HCT116 (cell line): Measurements from ENCODE around the gene AGER. TPM values are rescaled to one million over a fixed set of nuclear protein-coding genes. Genes with fewer than 3 reads are reported as not detected.

Source experiments
- ATAC-seq: fragments of 200-7000 bp; cut with Tn5 transposase; 2 replicates; pipeline ENCODE4 v1.9.1; 2020; ENCODE audit warnings: mild to moderate bottlenecking, moderate library complexity
- BruUV-seq: library from RNA; stranded (reverse); fragments of 400-500 nt; replicated peaks from 2 replicates; lab custom pipeline; 2021; lab: Mats Ljungman, UMichigan
- CTCF ChIA-PET: fragments of 300-600 bp; sonication (Branson Sonifier 250); formaldehyde crosslinking; loops from one replicate; lab custom pipeline; 2021; ENCODE audit warnings: antibody characterized with exemption; lab: Charles Lee
- POLR2A ChIA-PET: fragments of 300-600, 350-600 bp; sonication (Branson Sonifier 250); formaldehyde crosslinking; loops from one replicate; lab custom pipeline; 2021; ENCODE audit warnings: antibody characterized with exemption; lab: Charles Lee
- RAD21 ChIA-PET, 2 experiments: fragments of 300-600 bp; sonication (Branson Sonifier 250); formaldehyde crosslinking; loops; one replicate each; lab custom pipeline; 2023; ENCODE audit warnings: low total read pairs in 2 of 2; ENCODE audit not compliant: uncharacterized antibody in 2 of 2, unreplicated experiment in 2 of 2, low non-redundant PET in 1 of 2; lab: Charles Lee
- DNase-seq: peaks from one replicate; pipeline ENCODE4 v3.0.0-alpha.2; 2010; ENCODE audit warnings: low read depth, low spot score
- H2AFZ ChIP-seq: fragments of 200-600 bp; shearing (Covaris generic), sonication (generic); 2 replicates; pipeline ENCODE4 v1.6.1; 2017; ENCODE audit warnings: low read depth, mixed run types, mixed read lengths, antibody characterized with exemption, low read length; ENCODE audit not compliant: poor library complexity, severe bottlenecking
- H3K27ac ChIP-seq: 2 replicates; pipeline ENCODE4 v1.5.1; 2012; ENCODE audit warnings: low read depth, low read length
- H3K27me3 ChIP-seq: fragments of 200-600 bp; sonication (generic); 2 replicates; pipeline ENCODE4 v1.6.1; 2016; ENCODE audit warnings: mixed run types, low read length, mixed read lengths; ENCODE audit not compliant: insufficient read depth
- H3K36me3 ChIP-seq, 2 experiments: fragments of 200-500 bp in 1 of 2; fragments of 200-600 bp in 1 of 2; sonication (Bioruptor generic) in 1 of 2; sonication (generic) in 1 of 2; 2 replicates each; pipeline versions ENCODE4 v1.5.1 to v1.6.1; 2014 to 2016; ENCODE audit warnings: low read length in 2 of 2, inconsistent platforms in 1 of 2, mixed read lengths in 1 of 2, mixed run types in 1 of 2; ENCODE audit not compliant: insufficient read depth in 2 of 2, control insufficient read depth in 1 of 2
- H3K4me1 ChIP-seq, 2 experiments: fragments of 200-600 bp in 1 of 2; sonication (generic) in 1 of 2; 2 replicates each; pipeline versions ENCODE4 v1.5.1 to v1.6.1; 2012 to 2017; ENCODE audit warnings: low read length in 2 of 2, inconsistent platforms in 1 of 2, mild to moderate bottlenecking in 1 of 2, mixed read lengths in 1 of 2, mixed run types in 1 of 2, moderate library complexity in 1 of 2; ENCODE audit not compliant: insufficient read depth in 2 of 2, control insufficient read depth in 1 of 2
- H3K4me2 ChIP-seq: fragments of 200-600 bp; sonication (generic); 2 replicates; pipeline ENCODE4 v1.6.1; 2017; ENCODE audit warnings: mixed run types, low read length, mixed read lengths
- H3K4me3 ChIP-seq, 2 experiments: fragments of 200-600 bp in 1 of 2; sonication (generic) in 1 of 2; replicated peaks in 1 of 2; 2 replicates each; pipeline ENCODE4 v1.5.1; 2011 to 2016; ENCODE audit warnings: low read length in 2 of 2, control low read depth in 1 of 2, low read depth in 1 of 2, mild to moderate bottlenecking in 1 of 2, mixed read lengths in 1 of 2, mixed run types in 1 of 2
- H3K79me2 ChIP-seq: fragments of 200-600 bp; sonication (generic); 2 replicates; pipeline ENCODE4 v1.6.1; 2017; ENCODE audit warnings: mild to moderate bottlenecking, mixed run types, low read length, moderate library complexity, mixed read lengths; ENCODE audit not compliant: insufficient read depth
- H3K9ac ChIP-seq: fragments of 200-600 bp; sonication (generic); 2 replicates; pipeline ENCODE4 v1.6.1; 2016; ENCODE audit warnings: low read length, mixed read lengths
- H3K9me2 ChIP-seq: fragments of 200-600 bp; sonication (generic), shearing (Covaris generic); 2 replicates; pipeline ENCODE4 v1.6.1; 2017; ENCODE audit warnings: mixed run types, mild to moderate bottlenecking, moderate library complexity; ENCODE audit not compliant: insufficient read depth
- H3K9me3 ChIP-seq, 2 experiments: fragments of 200-500 bp in 1 of 2; fragments of 200-600 bp in 1 of 2; sonication (Bioruptor generic) in 1 of 2; sonication (generic) in 1 of 2; 2 replicates each; pipeline ENCODE4 v1.6.1; 2014 to 2017; ENCODE audit warnings: low read length in 2 of 2, mixed read lengths in 2 of 2, inconsistent platforms in 1 of 2, low read depth in 1 of 2, mild to moderate bottlenecking in 1 of 2, mixed run types in 1 of 2, moderate library complexity in 1 of 2; ENCODE audit not compliant: control insufficient read depth in 1 of 2, insufficient read depth in 1 of 2
- H4K20me1 ChIP-seq: fragments of 200-600 bp; sonication (generic), shearing (Covaris generic); 2 replicates; pipeline ENCODE4 v1.6.1; 2017; ENCODE audit warnings: mixed run types, mild to moderate bottlenecking, moderate library complexity; ENCODE audit not compliant: insufficient read depth
- CEBPB ChIP-seq: IDR thresholded peaks from 2 replicates; pipeline ENCODE4 v1.6.1; 2012; ENCODE audit warnings: low read depth
- CTCF ChIP-seq, 3 experiments: fragments of 200-600 bp in 1 of 3; sonication (generic) in 1 of 3; IDR thresholded peaks in 2 of 3; conservative IDR thresholded peaks in 1 of 3; 2 replicates each; pipeline ENCODE4 v1.5.1; 2012 to 2017; ENCODE audit warnings: low read depth in 2 of 3, low read length in 2 of 3, antibody characterized with exemption in 1 of 3, borderline replicate concordance in 1 of 3, control low read depth in 1 of 3, mild to moderate bottlenecking in 1 of 3, mixed read lengths in 1 of 3, mixed run types in 1 of 3, moderate library complexity in 1 of 3; ENCODE audit not compliant: insufficient read depth in 1 of 3
- EGR1 ChIP-seq: IDR thresholded peaks from 2 replicates; pipeline ENCODE4 v1.6.1; 2012; ENCODE audit warnings: low read depth
- EZH2 ChIP-seq: fragments of 200-600 bp; sonication (generic); IDR thresholded peaks from 2 replicates; pipeline ENCODE4 v1.6.1; 2017; ENCODE audit warnings: antibody characterized with exemption, mixed run types
- MAX ChIP-seq: IDR thresholded peaks from 2 replicates; pipeline ENCODE4 v1.6.1; 2012
- POLR2A ChIP-seq: IDR thresholded peaks from 2 replicates; pipeline ENCODE4 v1.7.0; 2011; ENCODE audit warnings: borderline replicate concordance; ENCODE audit not compliant: insufficient read depth, insufficient read length; ENCODE audit errors: extremely low read depth
- RAD21 ChIP-seq: IDR thresholded peaks from 2 replicates; pipeline ENCODE4 v1.6.1; 2012; ENCODE audit warnings: low read depth, mild to moderate bottlenecking
- REST ChIP-seq: IDR thresholded peaks from 2 replicates; pipeline ENCODE4 v1.6.1; 2012; ENCODE audit warnings: low read depth
- YY1 ChIP-seq: IDR thresholded peaks from 2 replicates; pipeline ENCODE4 v1.6.1; 2011; ENCODE audit warnings: low read length, low read depth, moderate library complexity, mild to moderate bottlenecking; ENCODE audit not compliant: insufficient replicate concordance; ENCODE audit errors: extremely low read depth
- ZFX ChIP-seq: fragments of 450-650 bp; IDR thresholded peaks from 2 replicates; pipeline ENCODE4 v1.6.1; 2017
- intact Hi-C: fragments of 100-400 bp; cut with micrococcal nuclease; formaldehyde crosslinking; loops from 2 replicates; pipeline ENCODE4 v1.10.0; 2022
- total RNA-seq: library from RNA; stranded (reverse); gene quantifications from one replicate; pipeline ENCODE4 v1.2.1, GENCODE V29; 2021; ENCODE audit not compliant: unreplicated experiment

The AGER gene
- total RNA-seq, 1 experiment from 2014 or later = 22.6 TPM

GRCh38 chr6:32224696-32225095, 40.6 kb upstream of the AGER start:
- intact Hi-C loops = no loop called here
- Histone ChIP-seq H3K27me3 (no peaks in the 10 kb centered on the region), H3K4me1 (no peaks in the 10 kb centered on the region), H3K36me3 (no peaks in the 10 kb centered on the region), H3K4me3 (no peak overlapping the region), H3K4me2 (no peak overlapping the region), H3K9me2 (no peaks in the 10 kb centered on the region), H4K20me1 (no peaks in the 10 kb centered on the region), H3K79me2 (no peaks in the 10 kb centered on the region), H3K9me3 (no peaks in the 10 kb centered on the region), H3K9ac (no peak overlapping the region), H2AFZ (no peak overlapping the region), H3K27ac (no peak overlapping the region)
- ChIA-PET POLR2A (no interaction called here), RAD21 (no interaction called here), CTCF (no interaction called here)
- no peak for DNase-seq
- no TSS peak for BruUV-seq
- TF ChIP-seq EZH2 = no peak
- no peak for TF ChIP-seq ZFX
- TF ChIP-seq POLR2A = no peak
- ATAC-seq = no peak

- H3K27me3 ChIP-seq = no peaks in the 10 kb centered on the region
- ATAC-seq = no peak
- TF ChIP-seq REST (no peak), MAX (no peak), EGR1 (no peak), YY1 (no peak), RAD21 (no peak), CEBPB (no peak), CTCF (IDR thresholded peaks at IDR 0.05 in 2 of 3, conservative IDR thresholded peaks at IDR 0.05 in 1 of 3; ENCODE audit: borderline replicate concordance in 1 of 3, insufficient read depth in 1 of 3, low read depth in 2 of 3, low read length in 2 of 3) (no peak)
Observed at GRCh38 chr6:32223258-32224235, 39.5 kb upstream of the AGER start, which contains the start of gene NOTCH4. TSS of gene NOTCH4 (minus strand) at chr6:32224067. CDS start at chr6:32223928, 139 bp downstream.

More at GRCh38 chr6:32223258-32224235, 39.5 kb upstream of the AGER start, which contains the start of gene NOTCH4:
- ChIA-PET POLR2A (no interaction called here), CTCF (no interaction called here), RAD21 (no interaction called here)
- Histone ChIP-seq H3K79me2 (no peaks in the 10 kb centered on the region), H3K9ac (no peak within 1 kb of the TSS), H3K27ac (no peak within 1 kb of the TSS), H2AFZ (no peak within 1 kb of the TSS), H4K20me1 (no peaks in the 10 kb centered on the region), H3K4me1 (no peaks in the 10 kb centered on the region), H3K9me2 (no peaks in the 10 kb centered on the region), H3K4me3 (no peak within 1 kb of the TSS), H3K9me3 (no peaks in the 10 kb centered on the region), H3K36me3 (no peaks in the 10 kb centered on the region), H3K4me2 (no peak within 1 kb of the TSS)
- no TSS peak for BruUV-seq
- intact Hi-C loops = no loop called here
- DNase-seq = no peak
